KMS-11 (cell line): ENCODE data around the gene GOLIM4.

Experiments
- H2AFZ ChIP-seq: fragments of 200-600 bp; sonication (generic); 2 replicates; pipeline ENCODE4 v1.6.1; 2016; ENCODE audit warnings: antibody characterized with exemption, mixed run types, low read depth
- H3K27ac ChIP-seq: fragments of 200-600 bp; sonication (generic); 2 replicates; pipeline ENCODE4 v1.6.1; 2016; ENCODE audit warnings: mild to moderate bottlenecking, mixed run types
- H3K27me3 ChIP-seq: fragments of 200-600 bp; sonication (generic); 2 replicates; pipeline ENCODE4 v1.6.1; 2017; ENCODE audit warnings: mild to moderate bottlenecking, low read depth, mixed run types, moderate library complexity; ENCODE audit not compliant: insufficient read depth
- H3K36me3 ChIP-seq: fragments of 200-600 bp; sonication (generic); 2 replicates; pipeline ENCODE4 v1.6.1; 2017; ENCODE audit warnings: mild to moderate bottlenecking, mixed run types; ENCODE audit not compliant: insufficient read depth
- H3K4me1 ChIP-seq: fragments of 200-600 bp; sonication (generic); 2 replicates; pipeline ENCODE4 v1.6.1; 2016; ENCODE audit warnings: mild to moderate bottlenecking, low read depth, mixed run types; ENCODE audit not compliant: poor library complexity, severe bottlenecking
- H3K4me2 ChIP-seq: fragments of 200-600 bp; sonication (generic); 2 replicates; pipeline ENCODE4 v1.7.0; 2016; ENCODE audit warnings: mild to moderate bottlenecking, mixed run types
- H3K4me3 ChIP-seq: fragments of 200-600 bp; sonication (generic); IDR thresholded peaks from 2 replicates; pipeline ENCODE4 v1.6.1; 2017; ENCODE audit warnings: low read depth, low read length, mixed read lengths; ENCODE audit not compliant: insufficient read depth
- H3K79me2 ChIP-seq: fragments of 200-600 bp; sonication (generic); 2 replicates; pipeline ENCODE4 v1.6.1; 2016; ENCODE audit warnings: low read depth, mixed run types; ENCODE audit not compliant: insufficient read depth
- H3K9ac ChIP-seq: fragments of 200-600 bp; sonication (generic); 2 replicates; pipeline ENCODE4 v1.6.1; 2016; ENCODE audit warnings: mild to moderate bottlenecking, mixed run types
- H4K20me1 ChIP-seq: fragments of 200-600 bp; sonication (generic); 2 replicates; pipeline ENCODE4 v1.6.1; 2016; ENCODE audit warnings: mild to moderate bottlenecking, mixed run types; ENCODE audit not compliant: insufficient read depth
- TF ChIP-seq, protein P1 (sequence below): fragments of 200-600 bp; sonication (generic); conservative IDR thresholded peaks from 2 replicates; pipeline ENCODE4 v1.6.1; 2017; ENCODE audit warnings: low read depth, mild to moderate bottlenecking, antibody characterized with exemption, low read length, moderate library complexity, mixed read lengths

GOLIM4 gene

DNA sequence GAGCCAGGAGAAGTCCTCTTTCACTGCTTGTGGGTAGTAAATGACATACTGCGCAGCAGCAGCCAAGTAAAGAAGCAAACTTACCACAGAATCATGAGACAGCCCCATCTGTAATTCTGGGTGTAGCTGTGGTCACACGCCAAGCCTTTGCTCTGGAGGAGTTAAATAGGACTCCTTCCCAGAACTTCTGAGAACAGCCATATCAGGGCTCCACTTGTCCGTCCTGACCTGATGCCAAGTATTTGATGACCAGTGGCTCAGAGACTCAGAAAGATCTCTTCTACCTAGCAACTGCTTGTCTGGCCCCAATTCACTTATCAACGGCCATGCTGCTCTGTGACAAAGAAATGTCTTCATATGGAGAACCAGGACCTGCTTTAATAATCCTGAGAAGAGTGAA, 20.6 kb upstream of the GOLIM4 start:
- Histone ChIP-seq H3K9ac (no peak overlapping the region), H3K4me1 (no peaks in the 10 kb centered on the region), H4K20me1 (no peaks in the 10 kb centered on the region), H3K27ac (no peak overlapping the region), H3K4me3 (no peak overlapping the region), H2AFZ (no peak overlapping the region), H3K27me3 (no peaks in the 10 kb centered on the region), H3K79me2 (no peaks in the 10 kb centered on the region), H3K4me2 (no peak overlapping the region), H3K36me3 (no peaks in the 10 kb centered on the region)
- TF ChIP-seq, protein P1, sequence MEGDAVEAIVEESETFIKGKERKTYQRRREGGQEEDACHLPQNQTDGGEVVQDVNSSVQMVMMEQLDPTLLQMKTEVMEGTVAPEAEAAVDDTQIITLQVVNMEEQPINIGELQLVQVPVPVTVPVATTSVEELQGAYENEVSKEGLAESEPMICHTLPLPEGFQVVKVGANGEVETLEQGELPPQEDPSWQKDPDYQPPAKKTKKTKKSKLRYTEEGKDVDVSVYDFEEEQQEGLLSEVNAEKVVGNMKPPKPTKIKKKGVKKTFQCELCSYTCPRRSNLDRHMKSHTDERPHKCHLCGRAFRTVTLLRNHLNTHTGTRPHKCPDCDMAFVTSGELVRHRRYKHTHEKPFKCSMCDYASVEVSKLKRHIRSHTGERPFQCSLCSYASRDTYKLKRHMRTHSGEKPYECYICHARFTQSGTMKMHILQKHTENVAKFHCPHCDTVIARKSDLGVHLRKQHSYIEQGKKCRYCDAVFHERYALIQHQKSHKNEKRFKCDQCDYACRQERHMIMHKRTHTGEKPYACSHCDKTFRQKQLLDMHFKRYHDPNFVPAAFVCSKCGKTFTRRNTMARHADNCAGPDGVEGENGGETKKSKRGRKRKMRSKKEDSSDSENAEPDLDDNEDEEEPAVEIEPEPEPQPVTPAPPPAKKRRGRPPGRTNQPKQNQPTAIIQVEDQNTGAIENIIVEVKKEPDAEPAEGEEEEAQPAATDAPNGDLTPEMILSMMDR, result no peak

DNA sequence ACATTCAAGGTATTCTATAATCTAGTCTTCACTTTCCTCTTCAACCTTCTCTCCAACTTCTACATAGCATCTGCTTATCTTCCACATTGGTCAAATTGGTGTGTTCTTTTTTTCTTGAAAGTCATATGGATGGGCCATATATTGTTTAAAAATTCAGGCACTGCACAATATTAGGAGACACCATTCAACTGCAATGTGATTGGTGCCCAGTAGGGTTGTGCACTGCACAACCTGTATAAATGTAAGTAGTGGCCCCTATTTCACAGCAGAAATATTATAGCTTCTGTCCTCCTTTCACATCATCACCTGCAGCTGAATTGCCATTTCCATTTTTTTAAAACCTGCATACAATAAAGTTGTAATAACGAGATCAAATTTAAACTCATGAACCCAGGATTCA, 18.1 kb upstream of the GOLIM4 start:
- TF ChIP-seq, protein P1, result no peak
- H3K4me1 ChIP-seq, result no peaks in the 10 kb centered on the region
- no peak overlapping the region for H2AFZ ChIP-seq
- H3K27ac ChIP-seq, result no peak overlapping the region
- H3K9ac ChIP-seq, result no peak overlapping the region
- H4K20me1 ChIP-seq, result no peaks in the 10 kb centered on the region
- H3K4me3 ChIP-seq, result no peak overlapping the region
- H3K79me2 ChIP-seq, result no peaks in the 10 kb centered on the region
- H3K4me2 ChIP-seq, result no peak overlapping the region
- no peaks in the 10 kb centered on the region for H3K27me3 ChIP-seq
- H3K36me3 ChIP-seq, result no peaks in the 10 kb centered on the region

DNA sequence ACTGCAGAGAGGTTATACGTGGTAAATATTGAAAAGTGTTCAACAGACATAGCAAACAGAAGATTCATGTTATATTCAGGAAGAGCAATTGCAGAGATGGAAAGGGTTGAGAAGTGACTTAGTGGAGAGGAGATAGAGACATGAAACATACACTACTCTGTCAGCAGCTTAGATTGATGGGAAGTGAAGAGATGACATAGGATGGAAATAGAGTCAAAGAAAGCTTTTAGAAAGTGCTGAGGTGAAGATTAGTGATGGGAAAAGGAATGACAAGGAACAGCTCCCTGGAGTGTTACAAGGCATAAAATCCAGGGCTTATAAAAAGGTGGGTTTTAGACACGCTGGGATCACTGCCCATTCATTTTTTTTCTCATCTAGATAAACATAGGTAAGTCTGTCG, 17.2 kb upstream of the GOLIM4 start:
- Histone ChIP-seq H3K9ac (no peak overlapping the region), H3K27me3 (no peaks in the 10 kb centered on the region), H3K4me1 (no peaks in the 10 kb centered on the region), H3K27ac (no peak overlapping the region), H3K4me2 (no peak overlapping the region), H3K79me2 (no peaks in the 10 kb centered on the region), H3K36me3 (no peaks in the 10 kb centered on the region), H4K20me1 (no peaks in the 10 kb centered on the region), H3K4me3 (no peak overlapping the region), H2AFZ (no peak overlapping the region)
- TF ChIP-seq, protein P1, result no peak

DNA sequence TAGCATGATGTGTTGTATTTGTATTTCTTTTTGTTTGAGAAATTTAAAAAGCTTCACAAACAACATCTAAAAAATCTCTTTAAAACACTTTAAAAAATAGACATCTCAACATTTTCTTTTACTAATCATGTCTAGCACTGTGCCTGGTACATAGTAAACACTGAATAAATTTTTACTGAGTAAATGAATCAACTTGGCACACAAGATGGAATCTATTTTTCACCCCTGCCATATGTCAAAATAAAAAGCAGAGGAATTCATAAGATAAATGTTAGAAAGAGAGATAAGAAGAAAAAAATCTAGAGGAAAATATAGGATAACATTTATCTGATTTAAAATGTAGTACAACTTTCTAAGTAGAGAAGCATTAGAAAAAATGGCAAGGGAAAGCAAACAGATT, 8.6 kb upstream of the GOLIM4 start:
- no peaks in the 10 kb centered on the region for H3K4me1 ChIP-seq
- TF ChIP-seq, protein P1, result no peak
- H2AFZ ChIP-seq, result no peak overlapping the region
- H3K4me2 ChIP-seq, result no peak overlapping the region
- no peak overlapping the region for H3K9ac ChIP-seq
- no peak overlapping the region for H3K4me3 ChIP-seq
- H3K27me3 ChIP-seq, result no peaks in the 10 kb centered on the region
- no peaks in the 10 kb centered on the region for H4K20me1 ChIP-seq
- no peak overlapping the region for H3K27ac ChIP-seq
- H3K36me3 ChIP-seq, result no peaks in the 10 kb centered on the region
- no peaks in the 10 kb centered on the region for H3K79me2 ChIP-seq
